Dedifferentiated amniotic fluid mesenchymal stem cell (primary cell): ENCODE data around the gene ZBTB12.
"Not testable (repeated sequence)": the region's sequence is repeated elsewhere in the genome, so short reads cannot be mapped to it uniquely, and the experiment has no call there.

Source experiments
- DNase-seq: peaks from one replicate; pipeline ENCODE4 v3.0.0-alpha.2; 2016; ENCODE audit errors: extremely low spot score

Gene ZBTB12

DNA sequence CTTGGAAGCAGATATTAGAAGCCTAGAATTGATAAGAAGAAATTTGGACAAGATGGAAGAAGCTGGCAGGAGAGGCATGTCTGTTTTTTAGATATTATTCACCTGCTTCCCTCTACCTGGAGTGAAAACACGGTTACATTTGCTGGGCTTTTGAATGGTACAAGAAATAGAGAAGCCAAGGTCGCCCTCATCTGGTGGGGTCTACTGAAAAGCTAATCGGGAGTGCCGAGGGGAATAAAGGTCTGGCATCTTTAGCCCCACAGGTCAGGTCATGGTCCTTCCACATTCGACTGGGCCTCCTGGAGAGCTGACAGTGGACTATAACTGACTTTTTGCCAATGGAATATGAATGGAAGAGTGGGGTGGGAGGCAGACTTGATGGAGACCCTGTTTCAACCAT, 21.1 kb upstream of the ZBTB12 start:
- DNase-seq, result no peak

DNA sequence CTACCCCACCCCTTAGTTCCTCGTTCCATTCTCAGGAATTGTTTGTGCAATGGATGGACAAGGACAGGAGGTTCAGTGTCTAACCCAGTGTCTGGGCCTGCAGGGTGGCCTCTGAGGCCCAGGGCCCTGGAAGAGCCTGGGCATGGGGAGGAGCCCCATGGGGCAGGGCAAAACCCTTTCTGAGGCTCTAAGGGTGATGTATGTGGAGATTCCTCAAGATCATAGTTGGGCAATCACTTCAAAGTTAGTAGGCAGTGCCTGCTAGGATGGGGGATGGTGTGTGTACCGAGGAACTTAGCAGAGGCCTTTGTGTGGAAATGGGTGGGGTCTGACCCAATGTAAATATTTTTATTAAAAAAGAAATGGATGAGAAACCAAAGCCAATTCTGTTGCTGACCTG, 18.9 kb upstream of the ZBTB12 start:
- DNase-seq, result no peak

- DNase-seq, result no peak
Observed at GRCh38 chr6:31919624-31920303, 17.9 kb upstream of the ZBTB12 start.

GRCh38 chr6:31918069-31918720, 16.3 kb upstream of the ZBTB12 start:
- DNase-seq, result no peak

GRCh38 chr6:31915756-31916155, 13.9 kb upstream of the ZBTB12 start:
- DNase-seq, result no peak

DNA sequence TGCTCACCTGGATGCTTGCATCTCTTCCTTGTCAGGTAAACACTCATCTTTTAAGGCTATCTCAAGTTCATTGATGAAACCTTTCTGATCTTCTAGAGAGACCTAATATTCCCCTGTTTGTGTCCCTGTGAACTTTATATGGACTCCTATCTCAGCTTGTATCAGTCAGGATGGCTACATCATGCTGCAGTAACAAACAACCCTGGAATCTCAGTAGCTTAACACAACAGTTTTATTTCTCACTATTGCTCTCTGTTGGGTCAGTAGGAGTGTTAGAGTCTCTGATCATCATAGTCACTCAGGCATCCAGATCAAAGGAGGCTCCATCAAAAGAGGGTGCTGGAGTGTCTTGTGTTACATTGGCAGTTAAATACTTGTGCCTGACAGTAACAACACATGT, 13.5 kb upstream of the ZBTB12 start:
- DNase-seq, result no peak

DNA sequence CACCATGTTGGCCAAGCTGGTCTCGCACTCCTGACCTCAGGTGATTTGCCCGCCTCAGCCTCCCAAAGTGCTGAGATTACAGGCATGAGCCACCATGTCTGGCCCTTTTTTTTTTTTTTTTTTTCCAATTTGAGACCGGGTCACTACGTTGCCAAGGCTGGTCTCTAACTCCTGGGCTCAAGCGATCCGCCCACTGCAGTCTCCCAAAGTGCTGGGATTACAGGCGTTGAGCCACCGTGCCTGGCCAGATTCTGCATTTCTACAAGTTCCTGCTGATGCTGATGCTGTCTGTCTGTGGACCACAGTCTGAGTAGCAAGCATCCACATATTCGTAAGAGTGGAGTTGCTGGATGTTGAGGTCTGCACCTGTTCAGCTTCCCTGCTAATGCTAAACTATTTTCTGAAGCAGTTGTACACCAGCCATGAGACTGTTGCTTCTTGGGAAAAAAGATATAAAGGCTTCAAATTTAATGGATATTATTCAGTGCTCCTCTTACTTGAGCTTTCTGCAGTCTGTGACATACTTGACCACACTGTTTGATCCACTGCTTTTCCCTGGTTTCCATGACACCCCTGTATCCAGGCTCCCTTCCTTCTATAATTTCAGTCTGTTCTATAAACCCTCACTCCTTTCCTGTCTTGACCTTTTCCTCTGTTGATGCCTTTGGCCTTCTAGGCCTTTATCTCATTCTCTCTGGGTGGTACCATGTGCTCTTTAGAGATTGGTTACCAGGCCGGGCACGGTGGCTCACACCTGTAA, 10.1 kb upstream of the ZBTB12 start:
- no peak for DNase-seq

DNA sequence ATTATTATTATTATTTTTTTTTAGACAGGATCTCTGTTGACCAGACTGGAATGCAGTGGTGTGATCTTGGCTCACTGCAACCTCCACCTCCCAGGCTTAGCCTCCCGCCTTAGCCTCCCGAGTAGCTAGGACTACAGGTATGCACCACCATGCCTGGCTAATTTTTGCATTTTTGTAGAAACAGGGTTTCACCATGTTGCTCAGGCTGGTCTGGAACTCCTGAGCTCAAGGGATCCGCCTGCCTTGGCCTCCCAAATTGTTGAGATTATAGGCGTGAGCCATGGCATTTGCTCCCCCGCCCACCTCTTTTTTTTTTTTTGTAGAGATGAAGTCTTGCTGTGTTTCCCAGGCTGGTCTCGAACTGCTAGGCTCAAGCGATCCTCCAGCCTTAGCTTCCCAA, 7.4 kb upstream of the ZBTB12 start:
- not testable (repeated sequence) for DNase-seq

GRCh38 chr6:31908791-31909190, 6.9 kb upstream of the ZBTB12 start:
- no peak for DNase-seq

GRCh38 chr6:31908255-31908654, 6.4 kb upstream of the ZBTB12 start:
- not testable (repeated sequence) for DNase-seq

DNA sequence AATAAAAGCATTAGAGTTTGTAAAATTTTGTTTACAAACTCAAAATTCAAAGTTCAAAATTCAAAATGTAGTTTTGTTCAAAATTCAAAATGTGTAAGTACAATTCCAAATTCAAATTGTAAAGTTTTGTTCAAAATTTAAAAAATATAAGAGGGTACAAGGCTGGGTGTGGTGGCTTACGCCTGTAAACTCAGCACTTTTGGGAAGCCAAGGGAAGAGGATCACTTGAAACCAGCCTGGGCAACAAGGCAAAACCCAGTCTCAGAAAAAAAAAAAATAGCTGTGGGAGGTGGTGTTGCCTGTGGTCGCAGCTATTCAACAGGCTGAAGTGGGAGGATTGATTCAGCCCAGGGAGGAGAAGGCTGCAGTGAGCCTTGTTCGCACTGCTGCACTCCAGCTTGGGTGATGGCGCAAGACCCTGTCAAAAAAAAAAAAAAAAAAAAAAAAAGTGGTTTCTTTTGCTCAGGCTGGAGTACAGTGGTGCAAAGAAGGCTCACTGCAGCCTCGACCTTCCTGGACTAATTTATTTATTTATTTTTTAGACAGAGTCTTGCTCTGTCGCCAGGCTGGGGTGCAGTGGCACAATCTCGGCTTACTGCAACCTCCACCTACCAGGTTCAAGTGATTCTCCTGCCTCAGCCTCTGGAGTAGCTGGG, 5.4 kb upstream of the ZBTB12 start:
- no peak for DNase-seq

DNA sequence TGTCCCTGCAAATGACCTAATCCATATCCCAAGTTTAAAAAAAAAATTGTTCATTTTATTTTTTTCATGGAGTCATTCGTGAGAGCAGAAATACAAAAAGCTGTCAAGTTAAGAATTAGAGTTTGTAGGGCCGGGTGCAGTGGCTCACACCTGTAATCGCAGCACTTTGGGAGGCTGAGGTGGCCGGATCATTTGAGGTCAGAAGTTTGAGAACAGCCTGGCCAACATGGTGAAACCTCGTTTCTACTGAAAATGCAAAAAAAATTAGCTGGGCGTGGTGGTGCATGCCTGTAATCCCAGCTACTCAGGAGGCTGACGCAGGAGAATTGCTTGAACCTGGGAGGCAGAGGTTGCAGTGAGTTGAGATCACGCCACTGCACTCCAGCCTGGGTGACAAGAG, 4.8 kb upstream of the ZBTB12 start:
- not testable (repeated sequence) for DNase-seq

- DNase-seq, result no peak
Observed at GRCh38 chr6:31906122-31906521, 4.2 kb upstream of the ZBTB12 start.

GRCh38 chr6:31905041-31905440, 3.2 kb upstream of the ZBTB12 start:
- no peak for DNase-seq

- no peak for DNase-seq
Observed at GRCh38 chr6:31903957-31904356, 2.1 kb upstream of the ZBTB12 start.

- DNase-seq, result no peak
Observed at GRCh38 chr6:31901415-31901952, 402 bp downstream of the ZBTB12 start.

DNA sequence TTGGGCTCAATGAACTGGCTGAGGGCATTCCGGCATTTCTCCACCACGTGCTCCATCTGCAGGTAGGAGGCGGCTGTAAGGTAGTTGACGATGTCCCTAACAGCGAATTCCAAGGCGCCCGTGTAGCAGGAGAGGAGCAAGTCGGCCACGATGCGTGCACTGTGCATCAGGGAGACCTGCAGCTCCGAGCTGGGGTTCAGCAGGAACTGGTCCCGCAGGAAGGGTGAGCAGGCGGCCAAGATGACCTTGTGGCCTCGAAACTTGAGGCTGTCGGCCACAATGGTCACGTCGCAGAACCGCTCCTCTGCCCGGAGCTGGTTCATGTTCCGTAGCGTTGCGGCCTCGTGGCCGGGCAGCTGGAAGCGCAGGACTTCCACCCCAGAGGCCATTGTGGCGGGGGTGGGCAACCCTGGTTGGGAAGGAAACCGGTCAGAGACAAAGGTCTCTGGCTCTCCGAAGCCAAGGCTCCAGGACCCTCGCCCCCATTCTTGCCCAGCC, 920 bp downstream of the ZBTB12 start:
- no peak for DNase-seq

DNA sequence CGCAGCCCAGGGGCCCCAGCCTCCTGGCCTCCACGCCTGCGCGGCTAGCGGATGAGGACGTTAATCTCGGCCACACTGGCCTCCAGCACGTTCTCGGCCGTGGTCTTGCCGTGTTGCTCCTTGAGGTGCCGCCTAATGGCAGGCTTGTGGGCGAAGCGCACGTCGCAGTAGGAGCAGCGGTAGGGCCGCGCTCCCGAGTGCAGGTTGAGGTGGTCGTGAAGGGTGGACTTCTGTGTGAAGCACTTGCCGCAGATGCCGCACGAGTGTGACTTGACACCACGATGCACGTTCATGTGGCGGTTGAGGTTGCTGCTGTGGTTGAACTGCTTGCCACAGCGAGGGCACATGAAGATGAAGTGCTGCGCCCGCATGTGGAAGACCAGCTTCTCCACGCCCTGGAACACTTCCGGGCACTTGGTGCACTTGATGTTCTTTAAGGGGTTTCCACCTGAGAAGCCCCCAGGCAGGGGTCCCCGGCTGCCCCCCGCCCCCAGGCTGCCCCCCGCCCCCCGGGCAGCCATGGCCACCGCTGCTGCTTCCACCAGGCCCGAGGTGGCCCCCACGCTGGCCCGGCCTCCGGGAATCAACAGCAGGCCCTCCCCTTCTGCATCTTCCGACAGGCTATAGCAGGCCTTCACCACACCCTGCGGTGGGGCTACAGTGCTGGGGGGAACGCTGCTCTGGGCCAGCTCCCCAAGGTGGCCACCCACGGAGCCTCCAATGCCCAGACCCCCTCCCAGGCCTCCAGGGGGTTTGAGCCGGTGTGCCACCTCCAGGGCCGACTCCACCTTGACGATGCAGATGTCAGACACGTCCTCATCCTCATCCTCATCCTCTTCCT, 1.8 kb downstream of the ZBTB12 start:
- no peak for DNase-seq

GRCh38 chr6:31899215-31899614, 2.7 kb downstream of the ZBTB12 start:
- no peak for DNase-seq

GRCh38 chr6:31898383-31899011, 3.4 kb downstream of the ZBTB12 start:
- no peak for DNase-seq
